Erythroblast (primary cell): ENCODE measurements around the gene BCAR3.

Experiments
- GATA1 ChIP-seq: IDR thresholded peaks from 2 replicates; pipeline ENCODE4 v1.6.1; 2011; ENCODE audit warnings: low read depth, mild to moderate bottlenecking, control low read depth, low read length, moderate library complexity
- POLR2A ChIP-seq: IDR thresholded peaks from 2 replicates; pipeline ENCODE4 v1.6.1; 2011; ENCODE audit warnings: mild to moderate bottlenecking, low read length

- TF ChIP-seq POLR2A (no peak), GATA1 (no peak)
These were observed 158.9 kb downstream of the BCAR3 start for GRCh38 chr1:93522721-93523120.
